ENCODE data around the gene C16orf74.

- TF ChIP-seq, protein P1, sequence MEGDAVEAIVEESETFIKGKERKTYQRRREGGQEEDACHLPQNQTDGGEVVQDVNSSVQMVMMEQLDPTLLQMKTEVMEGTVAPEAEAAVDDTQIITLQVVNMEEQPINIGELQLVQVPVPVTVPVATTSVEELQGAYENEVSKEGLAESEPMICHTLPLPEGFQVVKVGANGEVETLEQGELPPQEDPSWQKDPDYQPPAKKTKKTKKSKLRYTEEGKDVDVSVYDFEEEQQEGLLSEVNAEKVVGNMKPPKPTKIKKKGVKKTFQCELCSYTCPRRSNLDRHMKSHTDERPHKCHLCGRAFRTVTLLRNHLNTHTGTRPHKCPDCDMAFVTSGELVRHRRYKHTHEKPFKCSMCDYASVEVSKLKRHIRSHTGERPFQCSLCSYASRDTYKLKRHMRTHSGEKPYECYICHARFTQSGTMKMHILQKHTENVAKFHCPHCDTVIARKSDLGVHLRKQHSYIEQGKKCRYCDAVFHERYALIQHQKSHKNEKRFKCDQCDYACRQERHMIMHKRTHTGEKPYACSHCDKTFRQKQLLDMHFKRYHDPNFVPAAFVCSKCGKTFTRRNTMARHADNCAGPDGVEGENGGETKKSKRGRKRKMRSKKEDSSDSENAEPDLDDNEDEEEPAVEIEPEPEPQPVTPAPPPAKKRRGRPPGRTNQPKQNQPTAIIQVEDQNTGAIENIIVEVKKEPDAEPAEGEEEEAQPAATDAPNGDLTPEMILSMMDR (IDR thresholded peaks at IDR 0.05; ENCODE audit: poor library complexity): no peak
- no peak for TF ChIP-seq EZH2phosphoT487 (IDR thresholded peaks at IDR 0.05; ENCODE audit: low read depth, severe bottlenecking, unreplicated experiment)
Observed at GRCh38 chr16:85754413-85754812, 3.5 kb upstream of the C16orf74 start.
